Islet precursor cell (in vitro differentiated cells): Measurements from ENCODE around the gene IL4I1.

Experiments
- DNase-seq: peaks from one replicate; pipeline ENCODE4 v3.0.0-alpha.2; 2018

IL4I1 gene

DNA sequence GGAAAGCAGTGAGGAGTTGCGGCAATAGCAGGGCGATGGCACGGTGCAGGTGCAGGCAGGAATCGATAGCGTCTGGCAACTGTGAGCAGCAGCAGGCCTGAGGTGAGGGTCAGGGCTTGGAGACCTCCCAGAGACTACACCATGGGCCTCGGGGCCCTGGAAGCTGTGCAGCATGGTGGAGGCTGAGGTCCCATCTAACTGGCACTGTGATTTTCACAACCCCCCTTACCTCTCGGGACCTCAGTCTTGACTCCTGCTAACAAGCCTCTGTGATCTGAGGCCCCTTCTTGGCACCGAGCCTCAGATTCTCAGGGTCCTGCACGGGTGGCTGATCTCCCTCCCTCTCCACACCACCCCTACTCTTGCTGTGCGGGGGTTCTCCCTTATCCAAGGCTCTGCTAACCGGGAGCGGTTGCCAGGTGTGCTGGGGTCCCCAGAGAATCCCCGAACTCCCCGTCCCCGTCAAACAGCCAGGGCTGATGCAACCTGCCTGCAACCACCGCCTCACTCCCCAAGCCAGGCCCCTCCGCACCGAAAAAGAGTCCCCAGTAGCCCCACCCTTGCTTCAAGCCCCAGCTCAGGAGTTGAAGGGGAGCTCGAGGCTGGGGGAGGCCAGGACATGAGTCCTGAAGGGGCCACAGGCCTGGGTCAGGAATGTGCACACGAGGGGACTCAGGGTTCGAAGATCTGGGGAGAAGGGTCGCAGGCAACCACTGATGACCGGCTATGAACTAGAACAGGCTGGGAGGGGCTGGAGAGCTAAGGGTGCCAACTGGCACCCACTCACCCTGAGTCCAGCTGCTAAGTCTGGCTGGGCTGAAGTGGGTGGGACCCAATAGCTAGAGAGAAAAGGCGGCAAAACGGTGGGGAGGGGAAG is 27.6 kb upstream of the IL4I1 start:
- no peak for DNase-seq

DNA sequence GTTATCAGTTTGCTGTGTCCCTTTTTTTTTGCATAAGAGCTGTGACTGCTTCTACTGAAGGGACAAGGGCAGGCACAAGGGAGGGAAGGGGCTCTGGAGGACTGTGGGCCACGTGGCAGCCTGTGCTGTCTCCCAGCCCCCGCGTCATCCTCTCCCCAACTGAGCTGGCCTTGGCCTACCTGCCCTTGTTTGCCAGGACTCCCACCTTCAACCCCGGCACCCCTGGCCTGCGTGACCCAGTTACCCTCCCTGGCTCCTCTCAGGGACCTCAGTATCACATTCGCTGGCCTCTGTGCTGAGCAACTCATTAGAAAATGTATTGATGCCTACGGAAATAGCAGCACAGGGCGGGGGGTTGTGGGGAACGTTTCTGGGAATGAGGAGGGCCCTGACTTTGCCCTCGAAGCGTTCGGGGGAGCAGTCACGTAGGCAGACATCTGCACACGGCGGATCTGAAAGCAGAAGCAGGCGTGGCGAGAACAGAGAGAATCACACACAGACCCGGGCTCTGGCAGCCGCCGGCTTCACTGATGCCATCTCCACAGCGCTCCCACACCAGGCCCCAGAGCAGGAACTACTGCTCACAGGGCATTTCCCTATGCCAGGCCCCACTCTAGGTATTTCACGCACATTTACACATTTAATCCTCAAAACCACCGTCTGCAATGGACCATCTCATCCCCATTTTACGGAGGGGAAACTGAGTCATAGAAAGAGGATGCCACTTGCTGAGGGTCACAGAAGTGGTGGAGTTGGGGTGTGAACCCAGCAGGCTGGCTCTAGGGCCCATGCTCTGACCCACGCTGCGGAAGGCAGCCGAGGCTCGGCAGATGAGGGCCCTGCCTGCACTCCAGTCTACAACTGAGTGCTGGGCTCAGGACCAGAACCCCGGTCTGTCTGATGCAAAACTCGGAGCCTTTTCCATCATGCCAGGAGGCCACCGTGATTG is 26.6 kb upstream of the IL4I1 start:
- DNase-seq: no peak

DNA sequence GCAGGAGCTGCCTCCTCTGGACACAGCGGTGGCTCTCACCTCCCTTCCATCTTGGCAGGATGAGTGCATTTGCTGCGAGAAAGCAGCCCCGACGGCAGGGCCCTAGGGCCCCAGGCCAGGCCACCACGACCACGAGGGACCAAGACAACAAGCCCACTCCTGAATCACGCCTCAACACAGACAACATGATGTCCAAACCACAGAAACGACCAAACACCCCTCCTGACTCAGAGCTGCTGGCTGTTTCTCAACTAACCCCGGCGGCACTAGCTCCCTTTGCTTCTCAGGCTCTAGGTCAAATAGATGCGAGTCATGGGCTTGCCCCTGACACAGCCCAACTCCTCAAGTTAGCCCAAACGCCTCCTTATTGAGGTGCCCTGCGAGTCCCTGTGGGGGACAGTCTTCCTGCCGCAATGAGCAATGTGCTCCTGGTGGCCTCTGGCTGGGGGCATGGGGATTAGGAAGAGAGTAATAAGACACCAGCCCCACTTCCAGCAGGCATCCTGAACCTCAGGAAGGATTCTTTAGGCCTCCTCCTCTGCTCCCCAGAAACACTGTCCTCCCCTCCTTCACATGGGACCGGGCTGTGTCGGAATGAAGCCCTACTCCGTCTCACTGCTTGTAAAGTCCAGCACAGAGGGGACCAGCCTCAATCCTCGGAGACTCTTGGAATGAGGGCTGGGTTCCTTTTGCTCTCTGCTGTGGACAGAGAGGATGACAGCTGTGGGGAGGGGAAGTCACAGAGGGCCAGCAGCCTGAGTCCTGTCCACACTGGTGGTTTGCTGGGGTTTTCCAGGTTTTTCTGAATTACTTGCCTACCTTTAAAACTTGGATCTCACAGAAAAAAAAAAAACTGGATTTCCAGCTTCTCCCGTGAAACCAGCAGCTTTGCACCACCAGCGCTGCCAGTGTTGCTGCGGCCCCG is 25.4 kb upstream of the IL4I1 start:
- no peak for DNase-seq

DNA sequence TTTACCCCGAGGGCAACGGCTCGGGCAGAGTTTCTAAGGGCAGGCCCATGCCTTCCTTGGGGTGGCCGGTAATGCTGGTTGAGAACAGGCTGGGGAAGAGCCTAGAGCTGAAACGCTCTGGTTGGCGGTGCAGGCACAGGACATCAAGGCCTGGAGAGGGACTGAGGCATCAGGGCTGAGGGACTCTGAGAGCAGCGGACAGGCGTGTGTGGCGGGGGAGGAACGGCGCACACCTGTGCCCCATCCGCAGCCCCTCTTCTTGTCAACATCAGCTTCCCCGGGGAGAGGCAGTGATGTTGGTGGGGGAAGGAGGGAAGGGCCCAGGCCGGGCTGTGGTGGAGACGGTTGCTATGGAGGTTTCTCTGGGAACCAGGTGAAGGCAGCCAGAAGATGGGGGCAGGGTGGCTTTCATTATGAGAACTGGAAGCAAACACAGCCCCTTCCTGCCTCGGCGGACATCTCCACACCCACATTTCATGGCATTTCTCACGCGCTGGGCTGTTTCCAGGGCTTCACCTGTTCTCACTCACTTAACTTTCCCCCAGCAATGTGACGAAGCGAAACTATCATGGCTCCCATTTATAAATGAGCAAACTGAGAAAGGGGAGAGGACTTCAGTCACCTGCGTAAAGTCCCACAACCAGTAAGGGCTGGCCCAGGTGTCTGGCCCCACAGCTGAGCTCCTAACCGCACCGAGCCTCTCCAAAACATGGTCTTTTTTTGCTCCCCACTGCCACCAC is 24.1 kb upstream of the IL4I1 start:
- DNase-seq: no peak

DNA sequence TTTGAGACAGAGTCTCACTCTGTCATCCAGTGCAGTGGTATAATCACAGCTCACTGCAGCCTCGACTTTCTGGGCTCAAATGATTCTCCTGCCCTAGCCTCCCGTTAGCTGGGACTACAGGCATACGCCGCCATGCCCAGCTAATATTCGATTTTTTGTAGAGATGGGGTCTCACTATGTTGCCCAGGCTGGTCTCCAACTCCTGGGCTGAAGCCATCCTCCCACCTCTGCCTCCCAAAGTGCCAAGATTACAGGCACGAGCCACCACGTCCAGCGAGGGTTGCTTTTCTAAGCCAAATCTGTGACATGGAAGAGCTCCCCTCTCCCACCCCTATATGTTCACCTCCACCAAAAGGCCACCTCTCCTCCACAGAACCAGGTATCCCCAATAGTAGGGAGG is 21.4 kb upstream of the IL4I1 start:
- no peak for DNase-seq

DNA sequence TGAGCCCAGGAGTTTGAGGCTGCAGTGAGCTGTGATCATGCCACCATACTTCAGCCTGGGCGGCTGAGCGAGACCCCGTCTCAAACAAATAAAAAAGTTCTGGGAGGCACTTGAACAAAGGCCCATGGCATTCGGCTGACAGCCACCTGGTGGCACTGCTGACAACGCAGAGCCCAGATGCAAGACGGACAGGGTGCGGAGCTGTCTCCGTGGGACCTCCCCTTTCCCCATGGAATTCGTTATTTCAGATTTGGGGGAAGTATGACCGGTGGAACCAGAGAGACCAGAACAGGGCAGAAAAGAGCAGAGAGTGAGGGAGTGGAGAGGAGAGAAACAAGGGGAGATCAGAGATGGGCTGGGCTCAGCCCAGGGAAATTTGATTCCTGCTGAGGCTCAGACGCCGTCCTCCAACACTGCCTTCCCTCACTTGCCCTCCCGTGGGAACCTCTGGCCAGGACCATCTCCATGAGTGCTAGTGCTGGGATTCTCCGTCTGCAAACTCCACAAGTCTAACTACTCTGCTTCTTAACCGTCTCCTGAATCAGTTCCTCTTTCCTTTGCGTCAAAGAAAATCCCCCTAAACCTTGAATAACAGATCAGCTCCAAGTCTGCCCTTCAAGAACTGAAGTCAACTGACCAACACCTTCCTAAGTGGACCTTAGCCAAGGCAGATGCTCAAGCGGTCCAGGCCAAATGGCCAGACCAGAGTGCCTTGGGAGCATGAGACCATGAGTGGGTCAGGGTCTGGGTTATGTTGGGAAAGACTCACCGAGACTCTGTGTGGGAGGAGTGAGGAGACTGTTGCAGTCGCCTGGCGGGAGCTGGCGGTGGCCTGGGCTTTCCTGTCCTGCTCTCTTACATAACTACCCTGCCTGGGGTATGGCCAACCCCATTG is 20.4 kb upstream of the IL4I1 start:
- no peak for DNase-seq

DNA sequence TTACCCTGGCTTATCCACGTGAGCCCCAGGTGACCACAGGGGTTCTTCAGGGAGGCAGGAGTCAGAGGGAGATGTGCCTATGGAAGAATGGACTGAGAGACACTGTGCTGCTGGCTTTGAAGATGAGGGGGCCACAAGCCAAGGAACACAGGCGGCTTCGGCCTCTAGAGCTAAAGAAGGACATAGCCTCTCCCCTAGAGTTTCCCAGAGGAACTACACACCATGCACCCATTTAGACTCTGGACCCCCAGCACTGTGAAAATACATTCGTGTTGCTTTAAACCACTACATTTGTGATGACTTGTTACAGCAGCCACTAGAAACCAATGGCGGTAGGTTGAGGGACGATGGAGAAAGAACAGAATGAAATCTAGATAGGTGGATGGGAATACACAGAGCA is 18.6 kb upstream of the IL4I1 start:
- DNase-seq: no peak

DNA sequence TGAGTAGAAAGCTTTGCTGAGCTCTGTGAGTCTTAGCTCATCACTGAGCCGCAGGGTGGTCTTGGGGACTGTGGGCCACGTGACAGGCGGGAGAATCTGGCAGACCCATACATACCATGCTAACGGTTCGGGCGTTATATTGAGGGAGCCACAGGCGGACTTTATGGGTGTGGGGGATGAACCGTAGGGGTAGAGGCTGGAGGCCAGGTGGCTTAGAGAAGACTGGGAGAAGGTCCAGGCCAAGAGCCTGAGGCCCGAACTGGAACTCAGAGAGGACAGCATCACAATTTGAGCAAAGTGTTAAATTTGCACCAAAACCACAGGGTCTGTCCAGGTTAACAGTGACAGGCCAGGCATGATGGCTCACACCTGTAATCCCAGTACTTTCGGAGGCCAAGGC is 17.0 kb upstream of the IL4I1 start:
- DNase-seq: no peak

DNA sequence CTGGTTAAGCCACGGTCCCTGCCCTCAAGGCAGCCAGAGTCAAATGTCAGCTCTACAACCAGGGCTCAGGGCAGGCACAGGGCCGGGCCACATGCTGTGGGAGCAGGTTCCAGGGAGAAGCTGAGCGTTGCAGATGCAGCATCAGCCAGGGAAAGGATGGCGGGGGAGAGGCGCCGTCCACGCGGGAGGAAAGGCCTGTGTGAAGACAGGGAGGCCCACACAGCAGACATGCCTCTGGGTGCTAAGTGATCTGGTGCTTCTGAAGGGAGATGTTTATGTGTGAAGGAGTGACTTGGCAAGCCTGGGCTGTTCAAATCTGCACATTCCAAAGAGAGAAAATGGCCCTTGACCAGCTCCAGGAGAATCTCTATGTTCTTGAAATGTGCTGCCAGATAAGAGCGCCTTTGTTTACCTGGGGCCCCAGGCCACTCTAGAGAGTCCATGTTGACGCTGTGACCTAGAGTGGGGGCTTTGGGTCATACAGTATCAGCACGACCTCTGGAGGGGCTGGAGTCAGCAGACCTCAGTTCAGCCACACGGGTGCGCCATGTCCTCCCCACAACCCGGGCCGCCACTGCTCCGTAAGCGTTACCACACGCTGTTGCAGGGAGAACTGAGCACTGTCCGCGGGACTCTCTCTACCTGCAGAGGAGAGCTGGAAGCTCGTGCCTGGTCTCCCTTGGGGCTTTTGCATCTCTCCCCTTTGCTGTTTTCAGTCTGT is 16.4 kb upstream of the IL4I1 start:
- peak; percentile 71 for DNase-seq

DNA sequence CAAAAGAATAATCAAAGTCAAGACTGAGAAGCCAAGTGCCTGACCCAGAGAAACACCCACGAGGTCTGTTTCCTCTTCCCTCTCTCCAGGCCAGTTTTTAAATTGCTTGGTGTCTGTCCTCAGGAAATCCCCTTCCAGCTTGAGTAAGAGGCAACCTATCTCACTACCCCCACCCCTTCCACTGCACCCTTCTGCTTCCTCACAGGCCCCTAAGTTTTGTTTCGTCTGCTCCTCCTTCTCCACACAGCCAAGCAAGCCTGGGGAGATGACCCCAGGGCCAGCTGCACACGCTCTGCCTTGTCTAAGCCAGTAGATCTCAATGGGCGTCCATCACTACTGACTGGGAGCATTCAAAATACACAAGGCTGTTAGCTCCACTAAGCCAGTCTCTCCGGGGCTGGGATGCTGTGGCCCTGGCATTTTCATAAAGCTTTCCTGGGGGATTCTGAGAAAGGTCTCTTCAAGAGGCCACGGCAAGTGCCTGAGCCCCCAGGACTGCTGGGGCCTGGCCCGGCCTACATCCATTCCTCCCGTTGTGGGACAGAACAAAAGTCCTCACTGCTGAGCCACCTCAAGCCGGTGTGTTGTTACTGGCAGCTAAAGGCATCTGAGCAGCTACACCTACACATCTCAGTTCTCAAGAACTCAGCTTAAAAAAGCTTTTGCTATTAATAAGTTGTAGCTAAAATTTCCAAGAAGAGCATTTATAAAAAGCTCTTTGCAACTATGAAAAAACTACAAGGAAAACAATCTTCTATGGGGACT is 14.9 kb upstream of the IL4I1 start:
- no peak for DNase-seq

DNA sequence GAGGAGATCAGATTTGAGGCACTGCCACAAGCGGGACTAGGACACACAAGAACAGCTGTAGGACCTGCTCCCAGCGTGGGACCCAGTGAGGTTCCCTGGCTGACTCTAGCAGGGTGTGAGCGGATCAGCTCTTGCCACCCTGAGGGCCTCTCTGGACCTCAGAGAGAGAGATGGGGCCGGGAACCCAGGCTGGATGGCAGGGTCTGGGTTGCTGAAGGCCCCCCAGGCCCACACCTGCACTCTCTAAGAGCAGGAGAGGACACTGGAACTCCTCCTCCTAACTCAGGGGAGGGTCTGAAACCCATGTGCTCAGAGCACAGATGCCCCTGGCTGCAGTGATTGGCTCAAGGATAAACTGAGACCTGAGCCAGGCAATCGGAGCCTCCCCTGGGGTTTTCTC is 13.5 kb upstream of the IL4I1 start:
- no peak for DNase-seq

DNA sequence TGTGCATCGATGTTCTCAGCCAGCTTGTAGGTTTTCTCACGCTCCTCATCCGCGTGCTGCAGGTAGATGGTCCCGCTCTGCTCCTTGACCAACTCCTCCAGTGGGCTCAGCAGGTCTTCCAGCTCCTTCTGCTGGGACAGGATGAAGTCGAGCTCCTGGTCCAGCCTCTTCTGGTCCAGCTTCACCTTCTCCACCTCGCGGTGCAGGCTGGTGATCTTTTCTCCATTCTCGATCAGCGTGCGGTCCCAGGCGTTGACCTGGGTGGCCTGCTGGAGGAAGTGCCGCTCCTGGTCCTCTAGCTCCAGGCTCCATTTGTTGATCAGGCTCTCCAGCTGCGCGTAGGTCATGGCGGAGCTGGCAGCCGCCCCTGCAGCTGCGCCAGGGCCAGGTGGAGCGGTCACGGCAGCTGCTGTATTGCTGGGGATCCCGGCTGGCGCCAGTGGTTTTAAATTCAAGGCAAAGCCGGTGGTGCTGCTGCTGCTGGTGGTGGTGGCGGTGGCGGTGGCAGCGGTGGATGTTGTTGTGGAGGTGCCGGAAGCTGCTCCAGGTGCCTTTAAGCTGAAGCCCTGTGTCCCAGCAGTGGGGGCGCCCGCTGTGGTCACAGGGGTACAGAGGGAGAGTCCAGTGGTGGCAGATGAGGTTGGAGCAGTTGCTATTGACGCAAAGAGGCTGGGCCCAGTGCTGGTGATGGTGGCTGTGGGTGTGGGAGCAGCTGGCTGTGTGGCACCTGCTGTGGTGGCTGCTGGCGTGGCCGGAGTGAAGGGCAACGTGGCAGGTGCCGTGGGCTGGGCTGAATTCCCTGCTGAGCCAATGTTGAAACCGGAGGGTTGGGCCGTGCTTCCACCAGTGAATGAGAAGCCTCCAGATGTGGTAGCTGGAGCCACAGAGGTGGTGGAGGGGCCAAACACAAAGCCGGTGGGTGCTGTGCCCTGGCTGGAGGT is 12.1 kb upstream of the IL4I1 start:
- no peak for DNase-seq

DNA sequence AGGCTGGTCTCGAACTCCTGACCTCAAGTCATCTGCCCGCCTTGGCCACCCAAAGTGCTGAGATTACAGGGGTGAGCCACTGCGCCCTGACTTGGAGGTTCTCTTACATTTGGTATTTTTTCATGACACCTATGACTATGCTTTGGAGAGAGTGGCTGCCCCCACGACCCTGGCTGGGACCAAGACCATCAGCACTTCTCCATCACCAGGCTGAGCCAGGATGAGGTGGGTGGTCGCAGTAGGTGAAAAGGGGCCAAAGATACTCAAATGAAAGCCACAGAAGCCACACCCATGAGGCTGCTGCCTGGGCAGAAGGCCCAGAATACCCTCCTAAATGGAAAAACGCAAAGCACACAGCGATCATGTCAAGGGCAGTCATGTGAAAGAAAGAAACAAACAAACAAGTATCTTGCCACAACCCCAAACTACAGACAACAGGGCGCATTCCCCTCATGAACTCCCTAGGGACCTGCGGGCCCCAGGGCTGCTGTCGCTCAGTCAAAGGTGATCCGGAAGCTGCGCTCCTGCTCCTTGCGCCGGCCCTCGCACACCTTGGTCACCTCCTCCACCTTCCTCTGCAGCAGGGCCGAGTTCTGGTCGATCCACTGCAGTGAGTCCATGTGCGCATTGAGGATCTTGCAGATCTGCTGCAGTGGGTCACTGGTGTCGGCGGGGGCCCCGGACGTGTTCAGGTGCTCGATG is 11.2 kb upstream of the IL4I1 start:
- no peak for DNase-seq

DNA sequence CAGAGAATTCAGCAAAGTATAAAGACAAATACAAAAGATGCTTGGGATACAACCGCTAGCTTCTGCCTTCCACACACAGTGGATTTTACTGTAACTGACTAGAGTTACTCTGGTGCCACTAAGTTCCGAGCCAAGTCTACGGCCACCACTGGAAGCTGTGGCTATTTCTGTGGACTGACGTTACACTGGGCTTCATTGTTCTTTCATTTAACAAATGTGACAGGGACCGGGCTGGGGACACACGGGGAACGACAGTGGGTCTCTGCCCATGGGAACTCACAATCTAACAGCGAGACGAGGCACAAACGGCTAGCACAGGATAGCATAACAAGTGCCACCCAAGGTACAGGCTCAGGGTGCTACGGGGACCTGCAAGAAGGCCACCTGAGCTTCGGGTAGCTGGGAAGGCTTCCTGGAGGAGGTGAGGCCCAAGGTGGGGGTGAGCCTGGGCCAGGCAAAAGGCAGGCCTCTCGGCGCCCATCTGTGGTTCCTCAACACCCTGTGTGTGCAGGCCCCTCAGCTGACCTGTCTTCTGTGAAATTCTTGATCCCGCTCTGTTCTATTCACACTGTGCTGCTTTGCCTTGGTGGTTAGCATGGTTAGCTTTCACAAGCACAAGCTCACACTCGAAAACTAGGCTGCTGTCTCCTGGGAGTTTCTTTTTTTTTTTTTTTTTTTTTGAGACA is 10.3 kb upstream of the IL4I1 start:
- DNase-seq: no peak

DNA sequence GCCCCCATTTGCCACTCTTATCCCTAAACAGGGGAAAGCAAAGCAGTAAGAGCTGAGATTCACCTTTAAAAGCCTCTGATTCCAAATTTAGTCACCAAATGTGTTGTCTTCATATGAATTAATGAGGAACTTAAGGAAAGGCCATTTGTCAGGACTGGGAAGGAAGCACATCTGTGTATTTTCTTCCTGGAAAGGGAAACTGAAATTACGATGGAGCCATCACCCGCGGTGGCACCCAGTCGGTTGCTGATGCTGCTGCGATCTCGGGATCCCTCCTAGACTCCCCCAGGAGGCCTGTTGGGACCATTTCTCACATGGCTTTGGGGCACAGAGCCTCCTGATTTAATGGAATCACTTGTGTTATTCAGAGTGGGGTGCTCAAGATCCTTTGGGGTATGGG is 7.4 kb upstream of the IL4I1 start:
- no peak for DNase-seq

DNA sequence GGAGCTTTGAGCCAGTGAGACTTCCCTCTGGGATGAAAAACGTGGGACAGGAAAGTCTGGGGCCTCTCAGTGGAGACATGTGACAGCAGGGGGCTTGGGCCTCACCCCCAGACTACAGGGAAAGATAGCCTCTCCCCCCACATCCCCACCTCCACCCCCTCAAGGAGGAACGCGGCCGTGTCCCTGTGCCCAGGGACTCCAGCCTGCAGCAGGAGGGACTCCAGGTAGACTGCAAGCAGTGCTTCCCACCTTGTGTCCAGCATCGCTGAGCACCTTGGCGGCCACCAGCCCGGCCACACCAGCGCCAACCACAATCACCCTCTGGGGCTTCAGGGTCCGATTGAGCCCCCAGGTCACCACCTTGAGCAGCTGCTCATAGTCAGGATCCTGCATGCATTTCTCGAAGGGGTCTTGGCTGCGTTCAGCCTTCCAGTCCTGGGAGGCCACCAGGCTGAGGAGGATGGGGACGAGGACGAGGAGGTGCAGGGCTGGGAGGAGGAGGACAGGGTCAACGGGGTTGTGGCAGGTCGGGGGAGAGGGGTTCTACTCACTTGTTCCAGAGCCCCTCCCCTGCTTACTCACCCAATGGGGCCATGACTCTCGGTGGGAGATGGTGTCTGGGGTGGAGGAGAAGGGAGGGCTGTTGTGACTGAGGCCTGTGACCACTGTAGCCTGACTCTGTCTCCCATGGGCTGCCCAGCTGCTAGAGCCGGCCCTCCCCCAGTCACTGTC is 955 bp downstream of the IL4I1 start:
- no peak for DNase-seq
